ENCODE data around the gene MRC1.

Gene MRC1

DNA sequence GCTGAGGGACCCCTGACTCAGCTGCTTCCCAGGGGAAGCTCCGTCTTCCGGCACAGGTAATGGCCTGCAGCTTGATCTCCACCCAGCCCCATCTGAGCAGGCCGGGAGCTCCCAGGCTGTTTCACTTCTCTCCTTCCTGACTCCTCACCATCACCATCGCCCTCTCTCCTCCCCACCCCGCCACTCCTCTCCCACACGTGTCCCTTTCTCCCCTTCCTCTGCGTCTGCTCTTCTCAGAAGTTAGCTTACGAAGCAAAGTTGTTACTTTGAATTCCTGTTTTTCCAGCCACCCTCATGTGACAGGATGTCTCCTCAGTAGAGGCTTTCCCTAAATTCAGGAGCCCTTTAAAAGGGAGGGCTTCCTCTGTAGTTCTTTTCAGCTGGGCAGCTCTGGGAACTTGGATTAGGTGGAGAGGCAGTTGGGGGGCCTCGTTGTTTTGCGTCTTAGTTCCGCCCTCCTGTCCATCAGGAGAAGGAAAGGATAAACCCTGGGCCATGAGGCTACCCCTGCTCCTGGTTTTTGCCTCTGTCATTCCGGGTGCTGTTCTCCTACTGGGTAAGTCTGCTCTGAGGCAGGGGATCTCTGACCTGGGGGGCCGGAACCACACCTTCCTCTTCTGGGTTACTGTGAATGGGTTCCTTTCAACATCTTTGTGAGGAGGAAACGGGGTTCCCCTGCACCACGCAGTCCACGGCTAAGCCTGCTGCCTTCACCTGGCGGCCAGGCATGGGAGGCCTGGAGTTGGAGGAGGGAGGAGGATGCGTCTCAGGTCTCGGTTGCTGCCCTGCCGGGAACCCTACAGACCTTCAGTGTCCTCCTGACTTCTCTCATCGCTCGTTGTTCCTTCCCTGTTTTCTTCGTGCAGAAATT, at the start of gene MRC1:
MRC1 (plus strand) TSS at position 378 of the 871 bp plus-strand sequence; CDS start at position 496, 118 bp downstream.
- DNase-seq (ENCODE audit: low read depth in 2 of 3, low spot score in 2 of 3) = no peak

DNA sequence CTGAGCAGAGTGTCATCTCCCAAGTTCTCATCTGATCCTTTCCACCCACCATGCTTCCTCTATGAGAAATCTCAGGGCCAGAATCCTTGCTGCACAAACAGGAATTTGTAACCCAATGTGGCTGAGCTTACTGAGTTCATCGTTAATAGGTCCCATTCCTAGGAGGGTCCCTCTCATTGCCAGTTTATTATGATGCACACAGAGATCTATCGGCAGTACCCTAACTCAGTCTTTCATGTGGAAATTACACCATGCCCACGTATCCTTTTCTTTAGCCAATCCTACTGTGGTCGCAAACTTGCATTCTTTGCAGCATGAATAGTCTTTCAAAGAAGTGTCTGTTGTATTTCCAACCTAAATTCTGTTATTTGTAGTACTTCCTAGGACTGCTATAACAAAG, 45.0 kb upstream of the MRC1 start:
- no peak for DNase-seq (ENCODE audit: low read depth in 2 of 3, low spot score in 2 of 3)

GRCh38 chr10:17765602-17766001, 43.5 kb upstream of the MRC1 start:
- no peak for DNase-seq (ENCODE audit: low read depth in 2 of 3, low spot score in 2 of 3)

DNA sequence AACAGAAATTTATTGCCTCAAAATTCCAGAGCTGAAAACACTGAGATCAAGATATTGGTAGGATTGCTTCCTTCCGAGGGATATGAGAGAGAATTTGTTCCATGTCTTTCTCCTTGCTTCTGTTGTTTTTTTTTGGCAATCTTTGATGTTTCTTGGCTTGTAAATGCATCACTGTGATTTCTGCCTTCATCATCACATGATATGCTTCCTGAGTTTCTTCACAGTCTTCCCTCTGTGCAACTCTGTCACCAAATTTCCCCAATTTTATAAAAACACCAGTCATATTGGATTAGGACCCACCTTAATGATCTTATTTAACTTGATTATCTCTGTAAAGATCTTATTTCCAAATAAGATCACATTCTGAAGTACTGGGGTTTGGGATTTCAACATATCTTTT, 42.4 kb upstream of the MRC1 start:
- no peak for DNase-seq (ENCODE audit: low read depth in 2 of 3, low spot score in 2 of 3)

- no peak for DNase-seq (ENCODE audit: low read depth in 2 of 3, low spot score in 2 of 3)
Observed at GRCh38 chr10:17768496-17768895, 40.7 kb upstream of the MRC1 start.

DNA sequence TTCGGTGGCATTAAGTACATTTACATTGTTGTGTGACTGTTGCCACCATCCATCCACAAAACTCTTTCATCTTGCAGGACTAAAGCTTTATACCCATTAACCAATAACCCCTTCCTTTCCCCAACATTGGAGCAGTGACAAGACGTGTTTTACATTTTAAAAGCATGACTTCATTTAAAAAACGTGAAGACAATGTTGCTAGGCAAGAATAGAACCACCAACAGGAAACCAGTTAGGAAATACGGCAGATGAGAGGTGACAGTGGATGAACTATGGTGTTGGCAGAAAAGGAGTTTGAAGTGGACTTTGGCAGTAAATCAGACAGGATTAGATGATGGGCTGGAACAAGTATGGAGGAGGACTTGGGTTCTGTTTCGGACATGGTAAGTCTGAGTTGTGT, 40.2 kb upstream of the MRC1 start:
- no peak for DNase-seq (ENCODE audit: low read depth in 2 of 3, low spot score in 2 of 3)

- no peak for DNase-seq (ENCODE audit: low read depth in 2 of 3, low spot score in 2 of 3)
Observed at GRCh38 chr10:17771017-17771416, 38.1 kb upstream of the MRC1 start.

GRCh38 chr10:17779784-17780183, 29.4 kb upstream of the MRC1 start:
- no peak for DNase-seq (ENCODE audit: low read depth in 2 of 3, low spot score in 2 of 3)

DNA sequence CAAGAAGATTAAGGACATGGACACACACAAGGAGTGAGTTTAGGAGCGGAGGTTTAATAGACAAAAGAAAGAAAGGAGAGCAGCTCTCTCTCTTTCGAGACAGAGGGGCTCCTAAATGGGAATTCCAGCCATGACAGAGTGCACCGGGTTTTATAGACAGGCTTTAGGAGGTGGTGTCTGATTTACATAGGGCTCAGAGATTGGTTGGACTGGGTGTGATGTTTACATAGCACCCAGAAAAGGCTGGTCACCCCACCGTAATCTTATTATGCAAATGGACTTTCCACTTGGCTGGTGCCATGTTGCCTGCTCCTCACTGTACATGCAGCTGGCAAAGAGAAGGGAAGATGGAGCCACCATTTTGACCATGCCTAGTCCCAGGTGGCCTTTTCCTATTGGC, 28.4 kb upstream of the MRC1 start:
- no peak for DNase-seq (ENCODE audit: low read depth in 2 of 3, low spot score in 2 of 3)

DNA sequence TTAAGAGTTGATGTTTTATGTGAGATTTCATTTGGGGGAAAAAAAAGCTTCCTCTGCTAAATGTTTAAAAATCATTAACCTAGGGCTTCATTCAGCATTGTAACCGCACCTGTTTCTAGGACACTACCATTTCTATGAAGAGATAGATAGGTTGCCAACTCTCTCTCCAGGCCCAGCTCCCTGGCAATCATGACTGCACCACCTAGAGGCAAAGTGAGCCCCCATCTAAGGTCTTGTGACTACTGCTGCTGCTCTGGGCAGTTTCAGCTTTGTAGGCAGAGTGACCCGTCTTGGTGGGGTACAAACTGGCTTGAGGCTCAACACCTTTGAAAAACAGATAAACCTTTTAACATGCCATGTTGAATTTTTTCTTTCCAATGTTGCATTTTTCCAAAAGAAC, 27.3 kb upstream of the MRC1 start:
- DNase-seq (ENCODE audit: low read depth in 2 of 3, low spot score in 2 of 3) = no peak

DNA sequence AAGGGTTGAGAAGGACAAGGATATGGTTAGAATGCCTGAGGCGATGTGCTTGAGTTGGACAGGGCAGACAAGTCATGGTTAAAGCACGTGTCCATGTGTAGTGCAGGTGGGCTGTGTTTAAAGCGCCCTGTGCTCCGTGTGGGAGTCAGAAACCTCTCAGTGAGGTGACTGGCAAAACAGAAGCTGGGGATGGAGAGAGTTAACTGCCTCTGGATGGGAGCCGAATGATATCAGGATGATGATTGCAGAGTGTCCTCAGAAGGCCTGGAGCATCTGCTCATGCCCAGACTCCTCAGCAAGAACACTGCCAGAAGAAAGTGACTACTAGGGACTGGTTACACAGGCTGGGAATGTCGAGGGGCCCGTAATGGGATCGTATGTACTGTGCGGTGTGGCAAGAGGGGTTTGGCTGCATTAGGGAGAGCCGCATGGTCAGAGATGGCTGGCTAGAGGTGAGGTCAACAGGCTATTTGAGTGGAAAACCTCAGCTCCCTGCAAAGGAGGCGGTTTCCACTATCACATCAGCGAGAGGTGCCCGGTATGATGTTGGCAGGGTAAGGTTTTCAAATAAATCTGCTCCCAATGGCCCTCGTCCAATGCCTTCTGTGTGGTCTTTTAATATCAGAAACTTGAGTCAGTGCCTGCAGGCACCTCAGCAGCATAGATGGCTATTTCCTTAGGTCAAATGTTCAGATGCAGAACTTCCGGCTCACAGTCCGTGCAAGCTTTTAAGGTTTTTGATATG, 26.1 kb upstream of the MRC1 start:
- DNase-seq (ENCODE audit: low read depth in 2 of 3, low spot score in 2 of 3) = no peak

DNA sequence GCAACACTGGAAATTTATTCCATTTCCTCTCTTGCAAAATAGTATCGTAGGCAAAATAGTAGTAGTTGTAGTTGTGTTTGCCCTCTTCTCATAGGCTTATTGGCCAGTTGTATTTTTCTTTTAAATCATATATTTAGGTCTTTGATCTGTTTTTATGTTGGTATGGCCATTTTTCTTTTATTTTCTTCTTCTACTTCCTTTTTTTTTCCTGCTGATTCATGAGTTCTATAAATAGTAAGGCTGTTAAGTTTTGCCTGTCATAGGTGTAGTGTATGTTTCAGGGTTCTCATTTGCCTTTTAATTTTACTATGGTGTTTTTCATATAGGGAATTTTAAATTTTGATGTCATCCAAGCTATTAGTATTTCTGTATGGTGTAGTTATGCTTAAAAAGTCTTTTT, 25.4 kb upstream of the MRC1 start:
- DNase-seq (ENCODE audit: low read depth in 2 of 3, low spot score in 2 of 3) = no peak

DNA sequence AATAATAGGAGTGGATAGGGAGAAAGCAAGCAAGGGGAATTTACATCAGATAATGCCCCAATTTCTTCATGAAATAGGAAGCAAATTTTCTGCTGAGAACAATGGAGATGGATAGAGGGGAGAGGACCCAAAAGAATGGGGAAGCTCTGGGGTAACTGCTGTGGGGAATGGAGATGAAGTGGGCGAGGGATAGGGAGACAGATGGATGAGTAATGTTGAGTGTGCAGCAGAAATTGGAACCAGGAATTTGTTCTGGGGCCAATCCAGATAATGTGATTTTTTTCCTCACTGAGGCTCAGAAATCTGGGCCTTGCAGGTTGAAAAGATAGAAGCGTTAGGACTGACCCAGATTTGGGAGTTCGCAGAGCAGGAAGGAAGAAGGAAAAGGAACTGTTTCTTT, 24.5 kb upstream of the MRC1 start:
- DNase-seq (ENCODE audit: low read depth in 2 of 3, low spot score in 2 of 3) = no peak

- no peak for DNase-seq (ENCODE audit: low read depth in 2 of 3, low spot score in 2 of 3)
Observed at GRCh38 chr10:17785276-17785930, 23.7 kb upstream of the MRC1 start.

DNA sequence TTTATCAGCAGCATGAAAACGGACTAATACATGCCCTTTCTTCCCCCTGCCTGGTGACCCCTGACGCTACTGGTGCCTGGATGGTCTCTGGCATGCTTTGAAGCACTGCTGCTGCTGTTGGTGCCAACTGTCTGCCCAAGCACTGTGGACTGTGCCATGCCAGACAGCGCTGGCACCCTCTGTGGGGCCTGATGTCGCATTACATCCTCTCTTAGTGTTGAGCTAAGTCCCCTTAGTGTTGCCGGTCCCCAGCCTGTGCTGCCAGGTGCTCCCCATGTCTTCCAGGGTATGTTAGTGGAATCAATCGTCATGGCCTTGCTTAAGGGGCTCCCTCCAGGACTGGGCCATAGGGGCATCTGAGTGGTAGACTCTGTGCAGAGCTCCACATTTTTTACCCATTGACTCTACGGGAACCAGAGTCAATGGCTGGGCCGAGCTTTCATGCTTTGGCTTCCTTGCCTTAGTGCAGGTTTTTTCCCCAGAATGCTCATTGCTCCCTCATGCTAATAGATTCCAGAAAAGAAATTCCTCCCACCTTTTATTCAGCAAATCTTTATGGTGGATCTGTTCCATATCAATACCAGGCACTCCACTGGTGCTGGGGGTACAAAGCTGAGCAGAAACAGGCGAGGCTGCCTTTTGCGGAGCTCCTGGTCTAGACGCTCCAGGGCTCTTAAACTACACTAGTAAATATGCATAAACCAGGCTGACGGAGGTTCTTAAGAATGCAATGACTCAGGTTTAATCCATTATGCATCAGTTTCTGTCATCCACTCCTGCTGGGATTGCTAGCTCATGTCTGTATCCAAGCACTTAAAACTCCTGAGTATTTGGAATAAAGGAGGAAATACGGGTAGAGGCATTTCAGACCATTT, 21.8 kb upstream of the MRC1 start:
- no peak for DNase-seq (ENCODE audit: low read depth in 2 of 3, low spot score in 2 of 3)

GRCh38 chr10:17788646-17789045, 20.5 kb upstream of the MRC1 start:
- DNase-seq (ENCODE audit: low read depth in 2 of 3, low spot score in 2 of 3) = no peak

DNA sequence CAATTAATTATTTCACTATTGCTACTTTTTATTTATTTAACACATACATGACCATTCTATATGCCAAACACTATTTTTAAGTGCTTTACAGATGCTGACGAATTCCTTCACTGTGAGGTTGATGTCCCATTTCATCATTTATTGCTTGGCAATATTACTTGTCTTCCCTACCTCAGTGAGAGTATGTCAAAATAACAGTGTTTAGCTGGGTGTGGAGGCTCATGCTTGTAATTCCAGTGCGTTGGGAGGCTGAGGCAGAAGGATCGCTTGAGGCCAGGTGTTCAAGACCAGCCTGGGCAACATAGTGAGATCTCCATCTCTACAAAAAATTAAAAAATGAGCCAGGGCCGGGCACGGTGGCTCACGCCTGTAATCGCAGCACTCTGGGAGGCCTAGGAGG, 19.8 kb upstream of the MRC1 start:
- DNase-seq (ENCODE audit: low read depth in 2 of 3, low spot score in 2 of 3) = no peak

- DNase-seq (ENCODE audit: low read depth in 2 of 3, low spot score in 2 of 3) = no peak
Observed at GRCh38 chr10:17790651-17791050, 18.5 kb upstream of the MRC1 start.

- no peak for DNase-seq (ENCODE audit: low read depth in 2 of 3, low spot score in 2 of 3)
Observed at GRCh38 chr10:17792991-17793390, 16.2 kb upstream of the MRC1 start.

- DNase-seq (ENCODE audit: low read depth in 2 of 3, low spot score in 2 of 3) = no peak
Observed at GRCh38 chr10:17793823-17794644, 15.1 kb upstream of the MRC1 start.
